Aorta (tissue), 5 donors: ENCODE data around the gene KDM3A. TPM values are rescaled to one million over a fixed set of nuclear protein-coding genes. Genes with fewer than 3 reads are reported as not detected.
A peak's percentile ranks its signal among the peaks of the same experiment; 100 is the strongest.

Experiments used
- ATAC-seq: fragments of 200-7000 bp; cut with Tn5 transposase; one replicate; pipeline ENCODE4 v1.9.1; 2022; ENCODE audit warnings: moderate library complexity; ENCODE audit not compliant: low FRiP score
- DNase-seq, 2 donors: peaks; one replicate each; pipeline ENCODE4 v3.0.0-alpha.2; 2020
- H3K27ac ChIP-seq, 2 donors: one replicate each; pipeline ENCODE4 v1.5.1; 2013; ENCODE audit warnings: low read length in 2 of 2, mild to moderate bottlenecking in 2 of 2, moderate library complexity in 2 of 2, control low read depth in 1 of 2, inconsistent platforms in 1 of 2, low read depth in 1 of 2
- H3K27me3 ChIP-seq, 2 donors: one replicate each; pipeline ENCODE4 v1.6.1; 2013; ENCODE audit warnings: control low read depth in 1 of 2, low read length in 1 of 2, mild to moderate bottlenecking in 1 of 2, moderate library complexity in 1 of 2; ENCODE audit not compliant: insufficient read depth in 2 of 2, control insufficient read depth in 1 of 2
- H3K36me3 ChIP-seq, 2 donors: one replicate each; pipeline ENCODE4 v1.6.1; 2013; ENCODE audit warnings: control low read depth in 1 of 2, low read length in 1 of 2, mild to moderate bottlenecking in 1 of 2; ENCODE audit not compliant: insufficient read depth in 2 of 2, control insufficient read depth in 1 of 2
- H3K4me1 ChIP-seq, 2 donors: one replicate each; pipeline ENCODE4 v1.6.1; 2013; ENCODE audit warnings: low read length in 2 of 2, control low read depth in 1 of 2, mild to moderate bottlenecking in 1 of 2, moderate library complexity in 1 of 2; ENCODE audit not compliant: insufficient read depth in 2 of 2, control insufficient read depth in 1 of 2
- H3K4me3 ChIP-seq, 2 donors: one replicate each; pipeline ENCODE4 v1.5.1; 2013; ENCODE audit warnings: low read length in 2 of 2, control low read depth in 1 of 2, mild to moderate bottlenecking in 1 of 2
- H3K9me3 ChIP-seq: one replicate; pipeline ENCODE4 v1.6.1; 2013; ENCODE audit warnings: mild to moderate bottlenecking, low read length; ENCODE audit not compliant: control insufficient read depth
- WGBS, 2 donors: extraction: QIAGEN DNeasy Blood & Tissue Kit; methylation state at CpG; one replicate each; pipeline ENCODE4 v1.1.7; 2013; 5-methylcytosine and 5-hydroxymethylcytosine counted together
- intact Hi-C, 2 donors: fragments of 100-400 bp; cut with DNase I; formaldehyde crosslinking; loops; one replicate each; pipeline versions ENCODE4 v1.14.2 to v1.15.0; 2022
- long read RNA-seq, 2 donors: library from polyadenylated mRNA; unstranded; transcript quantifications; one replicate each; pipeline ENCODE4 v2.0.0, GENCODE V29; 2020 to 2021
- polyA plus RNA-seq, 2 donors: library from polyadenylated mRNA; stranded (reverse); fragments of 200-250 nt; gene quantifications; one replicate each; pipeline ENCODE4 v1.2.3, GENCODE V29; 2013
- total RNA-seq, 2 donors: library from RNA; stranded (reverse); fragmentation: NEBNext Ultra II Directional; extraction: Animal tissue kit (Norgen Biotek cat#: 25700); gene quantifications; one replicate each; pipeline ENCODE4 v1.2.1, GENCODE V29; 2021
- donor health status: healthy with polysubstance abuse.
- donor health status: Bipolar disorder and iron deficiency.
- donor health status: DM: no; HTN: no; CAD: no.
- donor health status: DM: no; HTN: no; CAD: no.
- donor health status: DM: yes; HTN: yes; CAD: no.

The KDM3A gene, protein sequence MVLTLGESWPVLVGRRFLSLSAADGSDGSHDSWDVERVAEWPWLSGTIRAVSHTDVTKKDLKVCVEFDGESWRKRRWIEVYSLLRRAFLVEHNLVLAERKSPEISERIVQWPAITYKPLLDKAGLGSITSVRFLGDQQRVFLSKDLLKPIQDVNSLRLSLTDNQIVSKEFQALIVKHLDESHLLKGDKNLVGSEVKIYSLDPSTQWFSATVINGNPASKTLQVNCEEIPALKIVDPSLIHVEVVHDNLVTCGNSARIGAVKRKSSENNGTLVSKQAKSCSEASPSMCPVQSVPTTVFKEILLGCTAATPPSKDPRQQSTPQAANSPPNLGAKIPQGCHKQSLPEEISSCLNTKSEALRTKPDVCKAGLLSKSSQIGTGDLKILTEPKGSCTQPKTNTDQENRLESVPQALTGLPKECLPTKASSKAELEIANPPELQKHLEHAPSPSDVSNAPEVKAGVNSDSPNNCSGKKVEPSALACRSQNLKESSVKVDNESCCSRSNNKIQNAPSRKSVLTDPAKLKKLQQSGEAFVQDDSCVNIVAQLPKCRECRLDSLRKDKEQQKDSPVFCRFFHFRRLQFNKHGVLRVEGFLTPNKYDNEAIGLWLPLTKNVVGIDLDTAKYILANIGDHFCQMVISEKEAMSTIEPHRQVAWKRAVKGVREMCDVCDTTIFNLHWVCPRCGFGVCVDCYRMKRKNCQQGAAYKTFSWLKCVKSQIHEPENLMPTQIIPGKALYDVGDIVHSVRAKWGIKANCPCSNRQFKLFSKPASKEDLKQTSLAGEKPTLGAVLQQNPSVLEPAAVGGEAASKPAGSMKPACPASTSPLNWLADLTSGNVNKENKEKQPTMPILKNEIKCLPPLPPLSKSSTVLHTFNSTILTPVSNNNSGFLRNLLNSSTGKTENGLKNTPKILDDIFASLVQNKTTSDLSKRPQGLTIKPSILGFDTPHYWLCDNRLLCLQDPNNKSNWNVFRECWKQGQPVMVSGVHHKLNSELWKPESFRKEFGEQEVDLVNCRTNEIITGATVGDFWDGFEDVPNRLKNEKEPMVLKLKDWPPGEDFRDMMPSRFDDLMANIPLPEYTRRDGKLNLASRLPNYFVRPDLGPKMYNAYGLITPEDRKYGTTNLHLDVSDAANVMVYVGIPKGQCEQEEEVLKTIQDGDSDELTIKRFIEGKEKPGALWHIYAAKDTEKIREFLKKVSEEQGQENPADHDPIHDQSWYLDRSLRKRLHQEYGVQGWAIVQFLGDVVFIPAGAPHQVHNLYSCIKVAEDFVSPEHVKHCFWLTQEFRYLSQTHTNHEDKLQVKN (N-terminal part only)
- 10 to 100 TPM; 44.9 to 75.3 TPM for total RNA-seq
- 10 to 100 TPM; 30.6 to 30.9 TPM for polyA plus RNA-seq
- long read RNA-seq, donor 1, partial matches to known transcripts: 9 of 14 reads
- long read RNA-seq, donor 1, other reads (novel, unspliced or antisense): 3 of 14 reads
- long read RNA-seq, donor 2, full-length matches to known transcripts: 10 of 24 reads
- long read RNA-seq, donor 2, partial matches to known transcripts: 11 of 24 reads
- long read RNA-seq, donor 2, other reads (novel, unspliced or antisense): 3 of 24 reads

DNA sequence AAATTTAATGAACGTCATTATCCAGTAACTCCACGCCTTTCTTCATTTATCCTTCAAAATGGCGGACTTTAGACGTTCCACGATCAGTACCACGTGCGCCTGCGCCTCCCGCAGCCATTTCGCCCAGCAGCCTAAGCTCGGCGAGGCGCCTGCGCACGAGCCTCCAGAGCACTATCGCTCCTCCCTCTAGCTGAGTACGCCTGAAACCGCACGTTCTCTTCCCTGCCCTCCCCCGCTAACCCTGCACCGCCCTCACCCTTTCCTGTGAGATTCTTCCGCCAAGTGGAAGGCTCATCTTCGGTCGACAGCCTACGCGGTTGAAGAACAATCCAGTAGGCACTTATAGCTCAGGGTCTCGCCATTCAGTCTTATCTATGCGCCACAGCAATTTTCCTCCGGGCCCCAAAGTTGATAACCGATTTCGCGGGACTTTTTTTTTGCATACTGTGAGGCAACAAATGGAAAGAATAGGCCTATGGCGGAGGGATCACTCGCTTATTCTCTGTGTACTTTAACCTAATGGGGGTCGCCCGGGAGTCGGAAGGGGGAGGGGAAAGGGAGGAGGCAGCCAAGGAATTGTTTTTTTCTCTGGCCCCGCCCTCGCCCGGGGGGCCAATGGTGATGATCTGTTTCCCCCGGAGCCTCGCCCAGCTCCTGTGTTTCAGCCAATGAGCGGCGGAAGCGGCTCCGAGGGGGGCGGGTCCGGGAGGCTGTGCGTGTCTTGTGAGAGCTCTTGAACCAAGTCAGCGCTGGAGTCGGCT lies at the start of gene KDM3A:
Gene KDM3A (plus strand): TSS at position 741 of the 761 bp plus-strand sequence. CDS start 677 bp downstream, outside the sequence.
- H3K27ac ChIP-seq: peak within 1 kb of the TSS; percentile 95 to 99
- H3K9me3 ChIP-seq: peaks cover 2% of the 10 kb centered on the region
- intact Hi-C loops: loop anchor here (2.0 to 5.0 kb wide), 5 partner anchors 41 to 244 kb away; partner anchors contain the start of genes RNF103 (in 2 of the 2), CHMP3 (in 1 of the 2), IMMT (in 1 of the 2) and MRPL35 (in 1 of the 2)
- ATAC-seq (peak; percentile 97), DNase-seq (peak; percentile 100)
- H3K36me3 ChIP-seq: no peaks in the 10 kb centered on the region
- H3K4me1 ChIP-seq: peaks cover 5 to 12% of the 10 kb centered on the region in 2 donors
- H3K4me3 ChIP-seq: peak within 1 kb of the TSS; percentile 94 to 97
- WGBS, 2 donors: 0 to 1% methylated on average over 51 of the region's 51 CpGs
- H3K27me3 ChIP-seq: no peaks in the 10 kb centered on the region

DNA sequence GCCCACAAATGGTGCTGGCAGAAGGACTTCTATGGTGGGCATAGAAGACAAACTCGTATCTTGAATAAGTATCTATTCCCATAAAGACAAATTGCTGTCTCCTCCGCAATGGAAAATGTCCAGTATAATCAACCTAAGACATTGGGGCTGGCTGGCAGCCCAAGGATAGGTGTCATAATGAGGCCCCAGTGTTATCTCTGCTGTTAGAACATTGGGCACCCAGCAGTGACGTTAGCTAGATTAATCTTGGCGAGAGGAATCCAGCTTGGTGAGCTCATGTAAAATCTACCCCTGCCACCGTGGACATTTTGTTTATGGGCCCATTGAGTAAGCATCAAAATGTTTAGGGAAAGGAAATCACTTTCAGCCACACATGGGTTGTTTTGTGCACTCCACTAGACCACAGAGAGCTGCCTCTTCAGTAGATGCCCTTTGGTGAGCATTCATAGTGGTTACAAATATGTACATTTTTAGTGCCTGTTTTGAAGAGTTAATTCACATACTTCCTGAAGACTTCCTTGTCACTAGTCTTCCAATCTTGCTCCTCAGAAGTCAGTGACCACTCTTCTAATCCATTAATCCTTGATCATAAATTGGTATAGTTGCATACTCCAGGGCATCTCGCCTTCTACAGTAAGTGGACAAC lies 48.2 kb upstream of the KDM3A start:
- Histone ChIP-seq H3K4me1 (peaks cover 0 to 5% of the 10 kb centered on the region in 2 donors), H3K9me3 (no peaks in the 10 kb centered on the region), H3K27me3 (peaks cover 0 to 1% of the 10 kb centered on the region in 2 donors), H3K4me3 (no peak overlapping the region), H3K36me3 (no peaks in the 10 kb centered on the region), H3K27ac (no peak overlapping the region)
- ATAC-seq: no peak
- intact Hi-C loops: no loop called here
- WGBS, 2 donors: 81 to 82% methylated on average over 6 of the region's 6 CpGs
- no peak for DNase-seq

DNA sequence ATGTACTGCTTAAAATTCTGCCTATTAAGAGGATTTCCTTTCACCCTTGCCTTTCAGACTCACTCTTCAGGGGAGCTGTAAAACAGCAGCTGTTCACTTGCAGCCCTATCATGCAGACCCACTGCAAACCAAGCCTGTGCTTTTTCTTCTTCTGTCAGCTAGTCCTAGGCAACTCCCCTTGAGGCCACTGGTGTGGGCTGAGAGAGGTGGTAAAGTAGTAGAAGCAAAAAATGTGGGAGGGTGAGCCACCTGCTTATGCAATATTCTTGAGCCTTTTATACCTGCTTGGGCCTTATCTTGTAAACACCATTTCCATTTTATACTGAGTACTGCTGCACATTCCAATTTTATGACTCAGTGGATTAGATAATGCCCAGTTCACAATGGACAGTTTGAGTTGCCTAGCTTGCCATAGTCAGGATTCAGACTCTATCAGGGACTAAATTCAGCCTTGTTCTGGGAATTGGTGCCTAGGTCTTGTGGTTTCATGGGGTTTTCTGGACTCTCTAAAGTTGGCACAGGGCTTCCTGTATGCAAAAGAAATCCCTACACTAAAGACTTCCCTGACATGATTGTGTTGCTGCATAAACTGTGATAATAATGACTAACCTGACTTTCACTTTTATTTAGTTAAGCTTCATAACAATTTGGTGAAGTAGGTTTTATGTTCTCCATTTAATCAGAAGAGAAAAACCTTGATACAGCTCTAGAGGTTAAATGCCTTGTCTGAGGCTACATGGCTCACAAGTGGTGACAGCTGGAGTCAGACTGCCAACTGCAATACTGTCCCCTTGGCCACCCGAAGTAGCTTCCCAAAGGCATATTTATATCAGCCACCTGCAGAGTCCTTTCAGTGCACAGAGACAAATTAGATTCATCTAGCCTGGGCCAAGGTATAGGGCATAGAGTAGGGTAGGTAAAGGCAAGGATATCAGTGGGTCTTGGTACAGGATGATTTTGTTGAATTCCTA lies 47.4 kb upstream of the KDM3A start:
- no peaks in the 10 kb centered on the region for H3K36me3 ChIP-seq
- no peak overlapping the region for H3K4me3 ChIP-seq
- H3K4me1 ChIP-seq: peaks cover 0 to 5% of the 10 kb centered on the region in 2 donors
- no peaks in the 10 kb centered on the region for H3K9me3 ChIP-seq
- no peak overlapping the region for H3K27ac ChIP-seq
- 31 to 46% methylated on average over 1 of the region's 1 CpG for WGBS, 2 donors
- peaks cover 0 to 1% of the 10 kb centered on the region in 2 donors for H3K27me3 ChIP-seq
- ATAC-seq (peak; percentile 33), DNase-seq (no peak)
- intact Hi-C loops: no loop called here

DNA sequence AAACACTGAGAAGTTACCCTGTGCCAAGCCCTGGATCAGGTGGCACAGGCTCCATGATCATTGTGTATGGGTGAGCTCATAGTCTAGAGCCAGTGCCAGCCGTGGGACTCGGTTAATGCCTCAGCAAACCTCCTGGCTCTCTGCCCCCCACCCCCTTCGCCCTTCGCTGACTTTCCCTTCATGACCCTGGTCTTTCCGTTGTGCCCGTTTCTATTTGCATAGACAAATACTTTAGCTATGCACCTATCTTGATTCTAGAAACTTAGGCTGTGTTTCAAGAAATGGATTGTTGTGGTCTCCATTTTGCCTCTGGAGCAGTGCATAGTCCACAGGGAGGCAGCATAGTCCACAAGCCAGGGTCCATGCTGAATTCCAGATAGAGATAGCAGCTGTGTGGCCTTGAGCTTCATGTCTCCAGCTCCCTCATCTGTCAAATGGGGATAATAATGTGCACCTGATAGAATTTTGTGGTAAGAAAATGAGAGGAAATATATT lies 44.8 kb upstream of the KDM3A start:
- H3K9me3 ChIP-seq: no peaks in the 10 kb centered on the region
- ATAC-seq: peak; percentile 64
- intact Hi-C loops: loop anchor here in 1 of 2 donors (5.0 kb wide), 1 partner anchor 226 kb away; the partner anchor contains the start of gene RNF103
- H3K4me1 ChIP-seq: peaks cover 0 to 5% of the 10 kb centered on the region in 2 donors
- no peaks in the 10 kb centered on the region for H3K36me3 ChIP-seq
- H3K4me3 ChIP-seq: no peak overlapping the region
- H3K27ac ChIP-seq: no peak overlapping the region
- peak in 1 of 2 donors; percentile 56 for DNase-seq
- H3K27me3 ChIP-seq: peaks cover 0 to 1% of the 10 kb centered on the region in 2 donors
- 16 to 22% methylated on average over 6 of the region's 6 CpGs for WGBS, 2 donors

DNA sequence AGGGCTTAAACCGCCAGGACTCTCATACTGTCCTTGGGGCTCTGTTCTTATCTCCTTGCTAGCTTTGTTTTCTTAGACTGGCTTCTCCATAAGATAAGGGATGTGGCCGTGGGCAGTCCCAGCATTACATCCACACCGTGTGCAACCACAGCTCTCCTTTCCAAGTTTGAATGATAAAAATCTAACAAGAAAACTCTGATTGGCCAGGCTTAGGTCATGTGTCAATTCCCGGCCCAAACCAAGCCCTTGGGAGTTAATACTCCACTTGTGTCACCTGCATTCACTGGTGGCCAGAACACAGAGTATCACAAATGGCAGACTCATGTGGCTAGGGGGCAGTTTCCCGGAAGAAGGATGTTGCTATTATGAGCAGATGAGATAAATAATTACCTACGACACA lies 43.2 kb upstream of the KDM3A start:
- no peak for DNase-seq

DNA sequence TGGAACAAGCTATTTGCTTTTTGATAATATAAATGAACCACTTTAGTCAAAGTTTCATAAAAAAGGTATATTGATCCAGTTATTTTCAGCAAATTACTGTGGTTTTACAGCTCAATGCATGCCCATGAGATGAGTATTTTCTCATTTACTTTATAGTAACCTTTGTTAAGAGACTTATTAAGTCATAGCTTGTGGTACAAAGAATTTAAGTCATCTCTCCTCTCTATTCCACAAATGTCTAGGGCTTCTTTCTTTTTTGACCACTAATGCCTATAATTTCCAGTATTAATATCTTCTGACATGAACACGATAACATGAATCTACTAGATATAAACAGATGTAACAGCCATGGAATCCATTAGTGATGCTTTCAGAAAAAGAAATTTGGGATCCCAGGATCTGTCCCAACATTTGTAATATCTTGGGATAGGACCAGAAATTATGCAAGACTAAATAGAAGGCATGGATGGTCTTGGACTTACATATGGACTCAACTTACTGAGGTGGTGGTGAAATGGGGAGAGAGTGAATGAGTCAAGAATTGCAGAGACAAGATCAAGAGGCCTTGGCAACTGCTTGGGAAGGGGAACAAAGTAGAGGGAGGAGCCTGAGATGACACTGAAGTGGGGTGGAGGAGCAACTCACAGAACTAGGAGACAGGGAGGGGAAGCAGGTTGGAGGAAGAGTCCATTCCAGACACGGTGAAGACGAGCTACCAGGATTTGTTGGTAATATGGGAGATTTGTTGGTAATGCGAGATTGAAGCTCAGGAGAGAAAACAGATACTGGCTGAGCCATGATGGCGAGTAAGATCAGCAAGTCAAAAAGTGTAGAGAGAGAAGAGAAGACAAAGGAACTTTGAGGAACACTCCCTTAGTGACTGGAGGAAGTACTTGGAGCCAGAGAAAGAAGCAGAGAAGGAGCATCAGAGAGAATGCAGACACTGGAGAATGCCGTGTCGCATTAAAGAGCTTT lies 42.4 kb upstream of the KDM3A start:
- intact Hi-C loops: loop anchor here in 1 of 2 donors (5.0 kb wide), 1 partner anchor 224 kb away; the partner anchor contains the start of gene RNF103
- no peaks in the 10 kb centered on the region for H3K36me3 ChIP-seq
- no peak overlapping the region for H3K4me3 ChIP-seq
- WGBS, 2 donors: 94 to 97% methylated on average over 7 of the region's 7 CpGs
- DNase-seq: no peak
- ATAC-seq: no peak
- no peaks in the 10 kb centered on the region for H3K9me3 ChIP-seq
- no peaks in the 10 kb centered on the region for H3K27me3 ChIP-seq
- peaks cover 0 to 2% of the 10 kb centered on the region in 2 donors for H3K4me1 ChIP-seq
- no peak overlapping the region for H3K27ac ChIP-seq

More for the DNA sequence above, 43.2 kb upstream of the KDM3A start:
- no peaks in the 10 kb centered on the region for H3K36me3 ChIP-seq
- H3K4me1 ChIP-seq: peaks cover 0 to 5% of the 10 kb centered on the region in 2 donors
- intact Hi-C loops: loop anchor here in 1 of 2 donors (5.0 kb wide), 1 partner anchor 224 kb away; the partner anchor contains the start of gene RNF103
- ATAC-seq: no peak
- no peaks in the 10 kb centered on the region for H3K9me3 ChIP-seq
- H3K4me3 ChIP-seq: no peak overlapping the region
- no peak overlapping the region for H3K27ac ChIP-seq
- H3K27me3 ChIP-seq: peaks cover 0 to under 1% of the 10 kb centered on the region in 2 donors
- 44 to 47% methylated on average over 6 of the region's 6 CpGs for WGBS, 2 donors
